ENCODE data around the gene SRY. TPM values are rescaled to one million over a fixed set of nuclear protein-coding genes. Genes with fewer than 3 reads are reported as not detected.

SRY gene
- total RNA-seq, 1 donor from 2014 or later, result not detected

- no peaks in the 10 kb centered on the region for H3K36me3 Mint-ChIP-seq (ENCODE audit: unreplicated experiment)
- H3K9me3 Mint-ChIP-seq (ENCODE audit: unreplicated experiment), result peaks cover 1% of the 10 kb centered on the region
- H3K27me3 Mint-ChIP-seq (ENCODE audit: unreplicated experiment), result peaks cover 3% of the 10 kb centered on the region
- no peaks in the 10 kb centered on the region for H3K4me1 Mint-ChIP-seq (ENCODE audit: low read depth, unreplicated experiment)
- TF ChIP-seq, protein P1, sequence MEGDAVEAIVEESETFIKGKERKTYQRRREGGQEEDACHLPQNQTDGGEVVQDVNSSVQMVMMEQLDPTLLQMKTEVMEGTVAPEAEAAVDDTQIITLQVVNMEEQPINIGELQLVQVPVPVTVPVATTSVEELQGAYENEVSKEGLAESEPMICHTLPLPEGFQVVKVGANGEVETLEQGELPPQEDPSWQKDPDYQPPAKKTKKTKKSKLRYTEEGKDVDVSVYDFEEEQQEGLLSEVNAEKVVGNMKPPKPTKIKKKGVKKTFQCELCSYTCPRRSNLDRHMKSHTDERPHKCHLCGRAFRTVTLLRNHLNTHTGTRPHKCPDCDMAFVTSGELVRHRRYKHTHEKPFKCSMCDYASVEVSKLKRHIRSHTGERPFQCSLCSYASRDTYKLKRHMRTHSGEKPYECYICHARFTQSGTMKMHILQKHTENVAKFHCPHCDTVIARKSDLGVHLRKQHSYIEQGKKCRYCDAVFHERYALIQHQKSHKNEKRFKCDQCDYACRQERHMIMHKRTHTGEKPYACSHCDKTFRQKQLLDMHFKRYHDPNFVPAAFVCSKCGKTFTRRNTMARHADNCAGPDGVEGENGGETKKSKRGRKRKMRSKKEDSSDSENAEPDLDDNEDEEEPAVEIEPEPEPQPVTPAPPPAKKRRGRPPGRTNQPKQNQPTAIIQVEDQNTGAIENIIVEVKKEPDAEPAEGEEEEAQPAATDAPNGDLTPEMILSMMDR (IDR thresholded peaks at IDR 0.05; ENCODE audit: partially characterized antibody, unreplicated experiment), result peak; percentile 30
- no peak overlapping the region for H3K4me3 Mint-ChIP-seq (ENCODE audit: unreplicated experiment)
- no peak overlapping the region for H3K27ac Mint-ChIP-seq (ENCODE audit: unreplicated experiment)
- DNase-seq, result no peak
Measured at GRCh38 chrY:2800246-2800645, 12.8 kb upstream of the SRY start.

DNA sequence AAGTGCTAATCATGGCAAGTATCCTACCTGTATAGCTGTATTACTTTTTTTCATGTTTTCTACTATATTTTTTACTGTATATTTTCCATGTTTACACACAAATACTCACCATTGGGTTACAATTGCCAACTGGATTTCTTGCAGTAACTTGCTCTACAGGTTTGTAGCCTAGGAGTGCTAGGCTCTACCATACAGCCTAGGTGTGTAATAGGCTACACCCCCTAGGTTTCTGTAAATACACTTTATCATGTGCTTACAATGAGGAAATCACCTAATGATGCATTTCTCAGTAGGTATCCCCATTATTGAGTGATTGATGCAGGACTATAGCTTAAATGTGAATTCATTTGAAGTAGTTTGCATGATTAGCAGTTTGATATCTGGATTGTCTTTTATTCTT, 10.5 kb upstream of the SRY start:
- no peak for DNase-seq
- no peaks in the 10 kb centered on the region for H3K36me3 Mint-ChIP-seq (ENCODE audit: unreplicated experiment)
- H3K27ac Mint-ChIP-seq (ENCODE audit: unreplicated experiment), result no peak overlapping the region
- TF ChIP-seq, protein P1 (IDR thresholded peaks at IDR 0.05; ENCODE audit: partially characterized antibody, unreplicated experiment), result no peak
- H3K4me3 Mint-ChIP-seq (ENCODE audit: unreplicated experiment), result no peak overlapping the region
- H3K4me1 Mint-ChIP-seq (ENCODE audit: low read depth, unreplicated experiment), result no peaks in the 10 kb centered on the region
- peaks cover 3% of the 10 kb centered on the region for H3K27me3 Mint-ChIP-seq (ENCODE audit: unreplicated experiment)
- no peaks in the 10 kb centered on the region for H3K9me3 Mint-ChIP-seq (ENCODE audit: unreplicated experiment)

GRCh38 chrY:2796977-2797523, 9.6 kb upstream of the SRY start:
- DNase-seq, result no peak
- TF ChIP-seq, protein P1 (IDR thresholded peaks at IDR 0.05; ENCODE audit: partially characterized antibody, unreplicated experiment), result no peak

DNA sequence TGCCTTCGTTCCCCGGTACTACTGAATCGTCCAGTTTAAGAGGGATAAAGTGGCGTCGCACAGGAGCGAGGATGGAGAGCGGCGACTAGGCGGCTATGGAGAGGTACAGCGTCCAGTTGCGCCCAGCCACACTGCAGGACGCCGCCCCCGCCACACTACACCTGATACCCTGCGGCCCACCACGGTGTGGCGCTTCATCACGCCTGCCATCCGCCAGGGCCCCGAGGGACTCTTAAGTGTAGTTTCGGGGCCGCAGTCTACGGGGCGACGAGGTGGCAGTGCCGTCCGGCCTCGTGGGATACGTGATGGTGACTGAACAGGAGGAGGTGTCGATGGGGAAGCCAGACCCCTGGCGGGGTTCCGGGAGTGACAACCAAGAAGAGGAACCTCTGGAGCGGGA, 2.3 kb upstream of the SRY start:
- Mint-ChIP-seq H3K9me3 (ENCODE audit: unreplicated experiment) (no peaks in the 10 kb centered on the region), H3K27ac (ENCODE audit: unreplicated experiment) (no peak overlapping the region), H3K27me3 (ENCODE audit: unreplicated experiment) (peaks cover 2% of the 10 kb centered on the region), H3K4me3 (ENCODE audit: unreplicated experiment) (no peak overlapping the region), H3K36me3 (ENCODE audit: unreplicated experiment) (no peaks in the 10 kb centered on the region), H3K4me1 (ENCODE audit: low read depth, unreplicated experiment) (no peaks in the 10 kb centered on the region)
- no peak for DNase-seq
- TF ChIP-seq, protein P1 (IDR thresholded peaks at IDR 0.05; ENCODE audit: partially characterized antibody, unreplicated experiment), result no peak

More at GRCh38 chrY:2796977-2797523, 9.6 kb upstream of the SRY start:
- Mint-ChIP-seq H3K36me3 (ENCODE audit: unreplicated experiment) (no peaks in the 10 kb centered on the region), H3K27ac (ENCODE audit: unreplicated experiment) (no peak overlapping the region), H3K9me3 (ENCODE audit: unreplicated experiment) (no peaks in the 10 kb centered on the region), H3K27me3 (ENCODE audit: unreplicated experiment) (peaks cover 3% of the 10 kb centered on the region), H3K4me1 (ENCODE audit: low read depth, unreplicated experiment) (no peaks in the 10 kb centered on the region), H3K4me3 (ENCODE audit: unreplicated experiment) (no peak overlapping the region)

DNA sequence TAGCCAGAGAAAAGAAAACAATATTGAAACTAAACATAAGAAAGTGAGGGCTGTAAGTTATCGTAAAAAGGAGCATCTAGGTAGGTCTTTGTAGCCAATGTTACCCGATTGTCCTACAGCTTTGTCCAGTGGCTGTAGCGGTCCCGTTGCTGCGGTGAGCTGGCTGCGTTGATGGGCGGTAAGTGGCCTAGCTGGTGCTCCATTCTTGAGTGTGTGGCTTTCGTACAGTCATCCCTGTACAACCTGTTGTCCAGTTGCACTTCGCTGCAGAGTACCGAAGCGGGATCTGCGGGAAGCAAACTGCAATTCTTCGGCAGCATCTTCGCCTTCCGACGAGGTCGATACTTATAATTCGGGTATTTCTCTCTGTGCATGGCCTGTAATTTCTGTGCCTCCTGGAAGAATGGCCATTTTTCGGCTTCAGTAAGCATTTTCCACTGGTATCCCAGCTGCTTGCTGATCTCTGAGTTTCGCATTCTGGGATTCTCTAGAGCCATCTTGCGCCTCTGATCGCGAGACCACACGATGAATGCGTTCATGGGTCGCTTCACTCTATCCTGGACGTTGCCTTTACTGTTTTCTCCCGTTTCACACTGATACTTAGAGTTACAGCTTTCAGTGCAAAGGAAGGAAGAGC, 488 bp downstream of the SRY start:
- Mint-ChIP-seq H3K4me1 (ENCODE audit: low read depth, unreplicated experiment) (no peaks in the 10 kb centered on the region), H3K4me3 (ENCODE audit: unreplicated experiment) (peak overlapping the region; percentile 87), H3K9me3 (ENCODE audit: unreplicated experiment) (no peaks in the 10 kb centered on the region), H3K36me3 (ENCODE audit: unreplicated experiment) (no peaks in the 10 kb centered on the region), H3K27ac (ENCODE audit: unreplicated experiment) (no peak overlapping the region), H3K27me3 (ENCODE audit: unreplicated experiment) (peaks cover 2% of the 10 kb centered on the region)
- DNase-seq, result no peak
- TF ChIP-seq, protein P1 (IDR thresholded peaks at IDR 0.05; ENCODE audit: partially characterized antibody, unreplicated experiment), result no peak

Measured in glutamatergic neuron (in vitro differentiated cells).